Caco-2 (cell line): ENCODE measurements around the gene MRPL43. TPM values are rescaled to one million over a fixed set of nuclear protein-coding genes. Genes with fewer than 3 reads are reported as not detected.

Experiments used
- BruUV-seq: library from RNA; stranded (reverse); fragments of 400-500 nt; replicated peaks from 2 replicates; lab custom pipeline; 2021; lab: Mats Ljungman, UMichigan
- CTCF ChIA-PET: fragments of 300-600 bp; sonication (Branson Sonifier 250); formaldehyde crosslinking; loops from one replicate; lab custom pipeline; 2022; ENCODE audit warnings: antibody characterized with exemption; lab: Charles Lee
- POLR2A ChIA-PET: fragments of 300-600 bp; sonication (Branson Sonifier 250); formaldehyde crosslinking; loops from one replicate; lab custom pipeline; 2022; ENCODE audit warnings: antibody characterized with exemption; lab: Charles Lee
- DNase-seq, 2 experiments: peaks; one replicate each; pipeline versions ENCODE4 v3.0.0 to v3.0.0-alpha.2; 2020 to 2022
- H3K27me3 ChIP-seq: replicated peaks from 2 replicates; pipeline ENCODE4 v1.6.0; 2011; ENCODE audit warnings: low read length; ENCODE audit not compliant: control insufficient read depth, insufficient read depth
- H3K36me3 ChIP-seq: 2 replicates; pipeline ENCODE4 v1.5.1; 2011; ENCODE audit warnings: low read length; ENCODE audit not compliant: control insufficient read depth, insufficient read depth
- H3K4me1 ChIP-seq: fragments of 250-450 bp; sonication (Bioruptor Pico); 2 replicates; pipeline ENCODE4 v1.5.1; 2020; ENCODE audit warnings: mild to moderate bottlenecking
- H3K4me3 ChIP-seq: 2 replicates; pipeline ENCODE4 v1.5.1; 2011; ENCODE audit warnings: low read depth, mild to moderate bottlenecking, control low read depth, low read length
- H3K9me3 ChIP-seq: fragments of 250-450 bp; sonication (Bioruptor Pico); 2 replicates; pipeline ENCODE4 v1.5.1; 2020; ENCODE audit warnings: mild to moderate bottlenecking, moderate library complexity
- H3K27ac Mint-ChIP-seq: one replicate; pipeline ENCODE4 v1.8.0; 2022; ENCODE audit warnings: mixed read lengths; ENCODE audit not compliant: unreplicated experiment
- H3K27me3 Mint-ChIP-seq: one replicate; pipeline ENCODE4 v1.8.0; 2022; ENCODE audit warnings: mixed read lengths; ENCODE audit not compliant: insufficient read depth, unreplicated experiment
- H3K36me3 Mint-ChIP-seq: one replicate; pipeline ENCODE4 v1.8.0; 2022; ENCODE audit warnings: mild to moderate bottlenecking, mixed read lengths; ENCODE audit not compliant: insufficient read depth, unreplicated experiment
- H3K4me1 Mint-ChIP-seq: one replicate; pipeline ENCODE4 v1.8.0; 2022; ENCODE audit warnings: low read depth, mixed read lengths; ENCODE audit not compliant: unreplicated experiment
- H3K4me3 Mint-ChIP-seq: one replicate; pipeline ENCODE4 v1.8.0; 2022; ENCODE audit warnings: mild to moderate bottlenecking, moderate library complexity, mixed read lengths; ENCODE audit not compliant: unreplicated experiment
- H3K9me3 Mint-ChIP-seq: one replicate; pipeline ENCODE4 v1.8.0; 2022; ENCODE audit warnings: mixed read lengths; ENCODE audit not compliant: unreplicated experiment
- intact Hi-C: fragments of 100-400 bp; cut with micrococcal nuclease; formaldehyde crosslinking; loops from one replicate; pipeline ENCODE4 v1.10.0; 2022; ENCODE audit not compliant: unreplicated experiment
- total RNA-seq: library from RNA; stranded (reverse); gene quantifications from 2 replicates; pipeline ENCODE4 v1.2.3, GENCODE V29; 2022
- TF ChIP-seq, protein P1 (sequence below), 2 experiments: fragments of 200-600 bp in 1 of 2; IDR thresholded peaks; 1 replicate in 1 of 2; 2 replicates in 1 of 2; pipeline versions ENCODE4 v1.5.1 to v1.8.0; 2011 to 2022; ENCODE audit warnings: antibody characterized with exemption in 1 of 2, control low read depth in 1 of 2, inconsistent platforms in 1 of 2, low read depth in 1 of 2, low read length in 1 of 2, mild to moderate bottlenecking in 1 of 2, moderate library complexity in 1 of 2; ENCODE audit not compliant: insufficient read depth in 1 of 2, severe bottlenecking in 1 of 2, unreplicated experiment in 1 of 2

MRPL43 gene
- total RNA-seq, 1 experiment from 2014 or later, result 82.1 TPM

DNA sequence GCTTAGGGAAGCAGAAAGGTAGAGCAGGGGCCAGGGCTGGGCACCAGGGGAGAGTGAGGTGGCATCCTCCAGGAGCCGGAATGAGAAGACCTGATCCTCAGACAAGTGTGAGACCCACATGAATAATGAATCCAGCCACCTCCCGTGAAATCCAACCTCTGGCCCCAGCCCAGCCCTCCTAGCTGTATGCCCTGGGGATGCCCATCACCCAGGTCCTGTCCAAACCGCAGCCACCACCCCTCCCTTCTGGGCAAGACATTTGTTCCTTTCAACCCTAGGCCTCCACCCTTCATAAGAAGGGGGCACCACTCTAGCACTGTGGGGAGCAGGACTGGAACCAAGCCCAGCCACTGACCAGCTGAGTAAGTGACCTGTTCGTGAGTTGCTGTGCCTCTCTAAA is 33.9 kb upstream of the MRPL43 start:
- H3K27me3 Mint-ChIP-seq, result no peaks in the 10 kb centered on the region
- ChIA-PET POLR2A (no interaction called here), CTCF (interaction anchor here (0.6 kb wide), 1 partner anchor 169 kb away, joined by 4 read pairs; no protein-coding TSS in a partner anchor)
- no peaks in the 10 kb centered on the region for H3K36me3 Mint-ChIP-seq
- no TSS peak for BruUV-seq
- peaks cover 5% of the 10 kb centered on the region for H3K4me1 Mint-ChIP-seq
- H3K4me3 ChIP-seq, result no peak overlapping the region
- no peaks in the 10 kb centered on the region for H3K9me3 Mint-ChIP-seq
- no peak overlapping the region for H3K27ac Mint-ChIP-seq
- intact Hi-C loops, result no loop called here
- H3K9me3 ChIP-seq, result no peaks in the 10 kb centered on the region
- no peak for DNase-seq
- H3K27me3 ChIP-seq, result no peaks in the 10 kb centered on the region
- TF ChIP-seq, protein P1, sequence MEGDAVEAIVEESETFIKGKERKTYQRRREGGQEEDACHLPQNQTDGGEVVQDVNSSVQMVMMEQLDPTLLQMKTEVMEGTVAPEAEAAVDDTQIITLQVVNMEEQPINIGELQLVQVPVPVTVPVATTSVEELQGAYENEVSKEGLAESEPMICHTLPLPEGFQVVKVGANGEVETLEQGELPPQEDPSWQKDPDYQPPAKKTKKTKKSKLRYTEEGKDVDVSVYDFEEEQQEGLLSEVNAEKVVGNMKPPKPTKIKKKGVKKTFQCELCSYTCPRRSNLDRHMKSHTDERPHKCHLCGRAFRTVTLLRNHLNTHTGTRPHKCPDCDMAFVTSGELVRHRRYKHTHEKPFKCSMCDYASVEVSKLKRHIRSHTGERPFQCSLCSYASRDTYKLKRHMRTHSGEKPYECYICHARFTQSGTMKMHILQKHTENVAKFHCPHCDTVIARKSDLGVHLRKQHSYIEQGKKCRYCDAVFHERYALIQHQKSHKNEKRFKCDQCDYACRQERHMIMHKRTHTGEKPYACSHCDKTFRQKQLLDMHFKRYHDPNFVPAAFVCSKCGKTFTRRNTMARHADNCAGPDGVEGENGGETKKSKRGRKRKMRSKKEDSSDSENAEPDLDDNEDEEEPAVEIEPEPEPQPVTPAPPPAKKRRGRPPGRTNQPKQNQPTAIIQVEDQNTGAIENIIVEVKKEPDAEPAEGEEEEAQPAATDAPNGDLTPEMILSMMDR (IDR thresholded peaks at IDR 0.05; ENCODE audit: insufficient read depth in 1 of 2, low read depth in 1 of 2, low read length in 1 of 2, severe bottlenecking in 1 of 2, unreplicated experiment in 1 of 2), result no peak
- H3K4me1 ChIP-seq, result peaks cover 11% of the 10 kb centered on the region; the same call in 1 of the 2 replicates
- H3K36me3 ChIP-seq, result no peaks in the 10 kb centered on the region
- no peak overlapping the region for H3K4me3 Mint-ChIP-seq

GRCh38 chr10:101020427-101021075 is 33.3 kb upstream of the MRPL43 start:
- Mint-ChIP-seq H3K27me3 (no peaks in the 10 kb centered on the region), H3K27ac (no peak overlapping the region), H3K4me1 (peaks cover 5% of the 10 kb centered on the region), H3K4me3 (no peak overlapping the region), H3K9me3 (no peaks in the 10 kb centered on the region), H3K36me3 (no peaks in the 10 kb centered on the region)
- H3K4me1 ChIP-seq, result peaks cover 11% of the 10 kb centered on the region; the same call in 1 of the 2 replicates
- ChIA-PET CTCF (no interaction called here), POLR2A (no interaction called here)
- TF ChIP-seq, protein P1 (IDR thresholded peaks at IDR 0.05; ENCODE audit: insufficient read depth in 1 of 2, low read depth in 1 of 2, low read length in 1 of 2, severe bottlenecking in 1 of 2, unreplicated experiment in 1 of 2), result no peak
- H3K9me3 ChIP-seq, result no peaks in the 10 kb centered on the region
- DNase-seq, result no peak
- H3K36me3 ChIP-seq, result no peaks in the 10 kb centered on the region
- no TSS peak for BruUV-seq
- H3K27me3 ChIP-seq, result no peaks in the 10 kb centered on the region
- H3K4me3 ChIP-seq, result no peak overlapping the region
- intact Hi-C loops, result no loop called here

DNA sequence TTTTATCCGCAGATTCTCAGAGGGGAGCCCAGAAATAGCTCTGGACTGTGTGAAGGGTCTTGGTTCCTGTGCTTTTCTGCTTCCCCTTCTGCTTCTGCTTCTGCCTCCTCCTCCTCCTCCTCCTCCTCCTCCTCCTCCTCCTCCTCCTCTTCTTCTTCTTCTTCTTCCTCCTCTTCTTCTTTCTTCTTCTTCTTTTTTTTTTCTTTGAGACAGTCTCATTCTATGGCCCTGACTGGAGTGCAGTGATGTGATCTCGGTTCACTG is 32.1 kb upstream of the MRPL43 start:
- H3K4me1 Mint-ChIP-seq, result peaks cover 7% of the 10 kb centered on the region
- no peak overlapping the region for H3K27ac Mint-ChIP-seq
- DNase-seq, result no peak
- Histone ChIP-seq H3K4me1 (peaks cover 11% of the 10 kb centered on the region; the same call in 1 of the 2 replicates), H3K36me3 (no peaks in the 10 kb centered on the region), H3K9me3 (no peaks in the 10 kb centered on the region), H3K27me3 (no peaks in the 10 kb centered on the region), H3K4me3 (no peak overlapping the region)
- H3K4me3 Mint-ChIP-seq, result no peak overlapping the region
- CTCF ChIA-PET, result interaction anchor here (0.7 to 2.7 kb wide), 10 partner anchors 10 to 123 kb away, joined by 3 to 22 read pairs (median 7); partner anchors contain the start of genes KAZALD1, LZTS2, PDZD7 and SFXN3
- TF ChIP-seq, protein P1 (IDR thresholded peaks at IDR 0.05; ENCODE audit: insufficient read depth in 1 of 2, low read depth in 1 of 2, low read length in 1 of 2, severe bottlenecking in 1 of 2, unreplicated experiment in 1 of 2), result no peak
- no peaks in the 10 kb centered on the region for H3K36me3 Mint-ChIP-seq
- no peaks in the 10 kb centered on the region for H3K27me3 Mint-ChIP-seq
- BruUV-seq, result no TSS peak
- H3K9me3 Mint-ChIP-seq, result no peaks in the 10 kb centered on the region
- intact Hi-C loops, result loop anchor here (2.0 kb wide), 1 partner anchor 21 kb away; no protein-coding TSS in a partner anchor
- POLR2A ChIA-PET, result no interaction called here
